NCI-H2029 (cell line): ENCODE data around the gene SUSD2.
A peak's percentile ranks its signal among the peaks of the same experiment; 100 is the strongest.

ENCODE experiments used
- DNase-seq: peaks from one replicate; lab custom pipeline; 2025; lab: John Stamatoyannopoulos, UW

Gene SUSD2

DNA sequence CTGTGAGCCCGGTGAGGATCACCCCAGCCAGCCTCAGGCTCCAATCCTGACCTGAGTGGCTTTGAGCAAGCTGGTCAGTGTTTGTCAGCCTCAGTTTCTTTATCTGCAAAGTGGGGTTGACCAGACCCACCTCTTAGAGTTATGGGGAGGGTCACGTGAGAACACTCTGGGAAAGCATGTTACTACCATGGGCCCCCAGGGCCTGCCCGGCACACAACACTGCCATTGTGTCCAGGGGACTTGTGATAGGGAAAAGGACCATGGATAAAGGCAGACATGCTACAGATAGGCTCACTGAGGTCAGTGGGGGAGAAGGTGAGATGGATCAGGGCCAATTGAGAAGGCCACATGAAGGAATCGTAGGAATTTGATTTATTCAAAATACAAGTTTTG lies 32.1 kb upstream of the SUSD2 start:
- DNase-seq = no peak

DNA sequence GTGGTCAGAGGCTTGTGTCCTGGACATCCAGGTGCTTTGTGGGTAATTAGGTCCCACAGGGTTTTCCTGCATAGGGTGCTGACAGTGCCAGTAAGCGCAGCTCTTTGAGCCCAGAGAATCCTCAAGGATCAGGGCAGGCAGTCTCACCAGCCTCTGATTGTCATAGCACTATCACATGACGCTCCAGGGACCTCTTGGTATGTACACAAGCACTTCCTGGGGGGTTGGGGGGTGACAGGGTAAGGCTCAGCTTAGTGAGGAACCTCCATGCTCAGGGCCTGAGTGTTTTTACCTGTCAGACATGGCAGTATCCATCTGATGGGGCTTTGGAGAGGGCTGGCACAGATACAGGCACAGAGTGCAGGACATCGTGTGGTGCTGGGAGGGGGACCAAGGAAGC lies 27.9 kb upstream of the SUSD2 start:
- no peak for DNase-seq

DNA sequence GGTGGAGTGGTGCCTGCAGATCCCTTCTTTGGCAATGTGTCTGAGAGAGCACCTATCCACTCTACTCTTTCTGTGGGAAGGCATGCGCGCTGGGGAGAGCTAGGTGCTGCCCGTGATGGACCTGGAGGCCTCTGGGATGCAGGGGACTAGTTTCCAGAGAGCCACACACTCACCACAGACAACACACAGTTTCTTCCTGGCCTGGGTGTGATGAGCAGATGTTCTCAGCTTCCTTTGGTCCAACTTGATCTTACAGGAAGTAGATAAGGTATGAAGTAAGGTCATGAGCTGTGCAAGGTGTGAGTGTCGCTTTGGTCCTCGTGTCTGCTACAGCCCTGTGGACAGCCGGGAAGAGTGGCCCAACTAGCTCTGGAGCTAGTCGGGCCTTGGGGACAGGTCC lies 27.3 kb upstream of the SUSD2 start:
- DNase-seq = no peak

DNA sequence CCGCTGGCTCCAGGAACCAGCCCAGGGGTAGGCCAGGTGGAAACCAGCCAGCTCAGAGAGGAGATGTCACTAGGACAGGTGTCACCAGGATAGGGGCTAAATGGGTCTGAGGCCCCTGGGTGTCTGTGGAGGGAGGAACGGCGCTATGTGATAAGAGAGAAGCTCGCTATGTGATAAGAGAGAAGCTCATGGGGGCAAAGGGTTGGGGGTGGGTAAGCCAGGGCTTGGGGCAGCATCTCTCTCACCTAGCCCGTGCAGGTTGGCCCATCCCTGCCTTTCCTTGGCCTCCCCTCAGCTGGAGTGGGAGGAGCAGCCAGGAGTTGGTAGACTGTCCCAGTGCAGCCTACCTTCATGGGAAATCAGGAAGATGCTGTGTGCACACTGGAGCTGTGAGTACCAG lies 26.5 kb upstream of the SUSD2 start:
- no peak for DNase-seq

DNA sequence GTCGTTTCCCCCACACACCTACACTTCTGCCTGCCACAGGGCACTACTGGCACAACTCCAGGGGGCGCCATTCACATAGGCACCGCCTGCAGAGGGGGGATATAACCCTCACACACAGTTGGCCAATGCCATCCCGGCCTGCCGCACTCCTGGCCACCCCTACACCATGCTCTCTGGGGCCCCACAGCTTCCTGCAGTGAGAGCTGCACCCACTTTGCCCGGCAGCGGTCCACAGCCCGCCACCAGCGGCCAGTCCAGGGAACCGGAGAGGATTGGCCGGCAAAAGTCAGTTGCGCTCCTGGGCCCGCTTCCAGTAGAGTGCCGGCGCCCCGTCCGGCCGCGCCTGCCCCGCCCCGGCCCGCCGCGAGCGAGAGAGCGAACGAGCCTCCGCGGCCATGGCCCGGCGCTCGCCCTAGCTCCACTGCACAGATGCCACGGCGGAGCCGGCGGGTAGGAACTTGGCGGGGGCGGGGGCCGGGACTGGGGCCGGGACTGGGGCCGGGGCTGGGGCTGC lies 25.6 kb upstream of the SUSD2 start:
- DNase-seq = peak; percentile 28

DNA sequence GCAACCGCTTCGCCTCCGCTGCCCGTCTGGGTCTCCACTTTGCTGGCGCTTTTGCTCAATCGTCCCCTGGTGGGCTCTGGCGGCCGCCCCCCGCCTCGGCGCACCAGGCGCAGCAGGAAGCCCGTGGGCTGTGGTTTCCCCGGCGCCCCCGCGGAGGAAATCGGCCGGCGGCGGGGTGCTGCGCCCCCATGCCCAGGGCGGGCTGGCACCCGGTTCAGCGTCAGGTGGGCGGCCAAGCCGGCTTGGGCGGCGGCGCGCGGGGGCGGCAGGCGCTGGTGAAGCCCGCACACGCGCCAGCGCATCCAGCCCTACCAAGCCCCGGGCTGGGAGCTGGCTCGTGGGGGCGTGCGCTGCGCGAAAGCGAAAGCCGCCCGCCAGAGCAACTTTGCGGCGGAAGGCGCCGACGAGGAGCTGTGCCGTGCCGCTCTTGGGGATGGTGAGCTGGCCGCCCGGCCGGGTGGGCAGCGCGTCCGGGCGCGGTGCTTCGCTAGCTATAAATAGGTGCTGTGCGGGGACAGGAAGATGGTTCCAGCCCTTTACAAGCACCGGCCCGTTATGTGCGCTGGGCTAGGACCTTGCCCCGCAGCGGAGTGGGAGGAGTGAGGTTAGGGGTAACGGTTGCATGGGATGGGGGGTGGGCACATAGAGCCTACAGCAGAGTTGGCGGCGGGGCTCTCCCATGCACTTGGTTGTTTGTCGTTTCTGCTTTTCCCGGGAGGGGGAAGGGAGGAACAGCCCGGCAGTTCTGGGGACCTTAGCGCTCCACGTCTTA lies 25.0 kb upstream of the SUSD2 start:
- no peak for DNase-seq

DNA sequence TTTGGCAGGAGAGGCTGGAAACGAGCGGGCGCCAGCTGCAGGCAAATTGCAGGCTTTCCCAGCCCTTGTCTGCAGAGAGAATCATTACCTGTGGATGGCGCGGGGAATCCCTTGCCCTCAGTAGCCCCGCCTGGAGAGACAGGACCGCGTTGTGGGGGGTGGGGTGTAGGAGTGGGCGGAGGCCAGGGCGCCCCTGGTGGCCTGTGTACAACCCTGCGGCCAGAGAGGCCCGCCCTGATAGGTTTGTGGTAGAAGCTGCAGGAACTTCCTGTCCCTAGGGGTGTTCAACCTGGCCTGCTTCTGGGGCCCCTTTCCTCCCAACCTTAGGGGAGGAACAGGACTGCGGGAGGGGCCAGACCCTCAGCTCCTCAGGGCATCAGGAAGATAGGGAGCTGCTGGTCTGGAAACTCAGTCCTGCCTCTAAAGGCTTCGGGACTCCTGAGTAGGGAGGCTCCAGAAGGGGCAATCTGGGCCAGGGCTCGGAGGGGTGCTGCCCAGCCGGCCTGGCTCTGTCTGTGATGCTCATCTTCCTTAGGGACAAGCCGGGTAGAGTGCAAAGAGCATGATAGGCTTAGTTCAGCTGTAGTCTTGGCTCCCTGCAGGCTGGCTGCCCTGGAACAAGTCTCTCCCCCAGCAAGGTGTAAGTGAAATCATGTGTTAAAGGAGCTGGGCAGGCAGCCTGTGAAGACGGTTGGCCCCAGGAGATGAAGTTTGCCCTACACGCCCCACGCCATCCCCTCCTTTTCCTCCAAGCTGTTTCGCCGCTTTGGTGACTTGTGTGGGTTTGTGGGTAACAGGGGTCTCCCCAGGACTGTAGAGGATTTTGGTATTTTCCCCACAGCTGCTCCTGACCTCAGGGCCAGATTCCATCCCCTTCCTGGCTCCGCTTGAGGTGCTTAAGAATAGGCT lies 24.1 kb upstream of the SUSD2 start:
- DNase-seq = peak; percentile 75

DNA sequence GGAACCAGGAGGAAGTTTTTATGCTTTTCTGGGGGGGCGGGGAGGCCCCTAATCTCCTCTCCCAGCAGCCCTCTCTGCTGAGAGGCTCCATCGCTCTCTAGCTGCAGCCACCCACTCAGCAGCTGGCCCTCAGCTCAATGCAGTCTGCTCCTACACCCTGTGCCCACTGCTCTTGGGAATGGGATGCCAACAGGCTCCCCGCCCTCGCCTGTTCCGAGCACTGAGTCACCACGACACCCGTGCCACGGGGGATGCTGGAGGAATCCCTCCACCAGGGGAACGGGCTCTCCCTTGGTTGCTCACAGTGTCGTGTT lies 23.5 kb upstream of the SUSD2 start:
- no peak for DNase-seq

DNA sequence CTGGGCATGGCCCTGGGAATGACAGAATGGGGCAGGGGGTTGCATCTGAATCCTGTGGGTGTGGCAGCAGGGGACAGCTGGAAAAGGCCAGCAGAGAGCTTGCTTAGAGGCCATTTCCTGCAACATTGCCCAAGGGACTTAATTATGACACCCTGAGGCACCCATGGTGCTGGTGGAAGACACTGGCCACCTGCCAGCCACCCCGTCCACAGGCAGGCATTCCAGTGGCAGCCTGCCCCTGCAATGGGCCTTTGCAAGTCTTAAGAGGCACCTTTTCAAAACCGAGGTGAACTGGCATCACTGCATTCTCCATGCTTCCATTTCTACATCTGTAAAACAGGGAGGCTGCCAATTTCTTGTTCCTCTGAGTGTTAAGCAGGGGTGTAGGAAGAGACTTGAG lies 21.6 kb upstream of the SUSD2 start:
- peak; percentile 25 for DNase-seq

DNA sequence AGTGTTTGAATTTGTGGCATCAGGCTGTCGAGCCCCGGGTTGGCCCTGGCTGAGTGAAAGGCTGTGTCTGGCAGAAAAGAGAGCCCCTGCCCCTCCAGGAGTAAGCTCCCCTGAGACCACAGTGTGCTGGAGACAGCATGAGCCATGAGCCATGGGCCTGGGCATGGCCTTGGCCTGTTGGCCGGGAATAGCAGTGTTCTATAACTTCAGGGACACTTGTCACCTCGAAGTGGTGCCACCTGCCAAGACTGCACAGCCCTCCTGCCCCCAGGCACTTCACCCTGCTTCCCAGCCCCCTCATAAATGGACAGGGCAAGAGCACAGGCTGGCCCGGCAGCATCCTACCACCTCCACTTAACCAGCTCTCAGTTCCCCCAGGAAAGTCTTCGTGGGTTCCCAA lies 20.7 kb upstream of the SUSD2 start:
- DNase-seq = no peak

DNA sequence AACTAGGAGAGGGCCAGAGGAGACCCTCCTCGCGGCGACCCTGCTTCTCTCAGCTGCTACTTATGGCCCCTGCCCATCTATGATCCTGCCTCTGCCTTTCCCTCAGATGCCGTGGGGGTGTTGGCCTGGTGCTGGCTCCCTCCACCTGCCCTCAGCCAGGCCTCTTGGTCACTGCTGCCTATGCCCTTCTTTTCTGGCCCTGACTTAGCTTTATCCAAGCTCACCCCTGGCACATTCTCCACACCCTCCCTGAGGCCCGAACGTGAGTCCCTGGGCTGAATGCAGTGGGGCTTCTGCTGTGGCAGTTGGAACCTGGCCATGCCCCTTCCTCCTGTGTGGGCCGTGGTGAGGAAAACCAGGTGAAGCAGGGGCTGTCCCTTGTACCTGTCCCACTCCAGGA lies 19.8 kb upstream of the SUSD2 start:
- no peak for DNase-seq

DNA sequence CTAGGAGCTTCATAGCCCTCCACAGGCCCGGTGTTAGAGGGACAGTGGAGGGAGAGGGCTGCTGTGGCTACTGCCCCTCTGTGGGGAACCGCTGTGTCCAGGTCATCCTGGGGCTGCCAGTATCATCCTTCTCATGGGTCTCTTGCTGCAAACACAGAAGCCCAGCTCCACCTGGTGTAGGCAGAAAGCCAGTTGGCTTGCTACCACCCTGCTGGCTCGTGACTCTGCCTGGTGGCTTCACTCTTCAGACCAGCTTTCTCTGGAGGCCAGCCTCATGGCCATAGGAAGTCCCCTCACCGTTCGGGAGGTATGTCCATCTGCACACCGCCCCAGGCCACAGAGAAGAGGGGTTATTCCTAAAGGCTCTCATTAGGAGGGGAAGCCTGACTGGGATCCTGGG lies 19.4 kb upstream of the SUSD2 start:
- DNase-seq = peak; percentile 76

DNA sequence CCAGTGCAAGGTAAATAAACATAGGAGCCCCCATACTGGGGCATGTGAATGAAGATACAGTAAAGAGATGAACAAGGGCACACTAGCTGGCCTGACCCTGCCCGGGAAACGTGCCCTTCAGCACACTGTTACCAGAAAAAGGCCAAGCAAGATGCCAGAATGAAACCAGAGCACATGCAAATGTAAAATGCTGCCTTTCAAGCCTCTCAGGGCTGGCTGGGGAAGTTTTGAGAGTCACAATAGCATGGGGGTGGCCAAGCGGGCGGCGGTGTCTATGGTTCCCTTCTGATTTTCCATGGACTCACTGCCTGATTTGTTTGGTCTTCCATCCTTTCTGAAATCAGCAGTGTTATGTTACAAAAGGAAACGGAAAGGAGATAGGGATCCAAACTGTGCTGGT lies 18.9 kb upstream of the SUSD2 start:
- DNase-seq = no peak

DNA sequence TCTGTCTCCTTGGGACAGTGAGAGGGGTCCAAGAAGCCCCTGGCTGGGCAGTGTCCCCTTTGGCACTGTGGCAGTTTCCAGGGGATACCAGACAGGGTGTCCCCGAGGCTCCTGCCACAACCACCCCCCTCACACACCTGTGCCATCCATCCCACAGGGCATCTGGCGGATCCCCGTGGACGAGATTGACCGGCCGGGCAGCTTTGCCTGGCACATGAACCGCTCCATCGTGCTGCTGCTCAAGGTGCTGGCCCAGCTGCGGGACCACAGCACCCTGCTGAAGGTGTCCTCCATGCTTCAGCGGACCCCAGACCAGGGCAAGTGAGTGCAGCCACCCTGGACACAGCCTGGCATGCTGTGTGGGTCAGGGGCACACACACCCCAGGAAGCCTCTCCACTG lies 17.0 kb upstream of the SUSD2 start:
- DNase-seq = no peak

DNA sequence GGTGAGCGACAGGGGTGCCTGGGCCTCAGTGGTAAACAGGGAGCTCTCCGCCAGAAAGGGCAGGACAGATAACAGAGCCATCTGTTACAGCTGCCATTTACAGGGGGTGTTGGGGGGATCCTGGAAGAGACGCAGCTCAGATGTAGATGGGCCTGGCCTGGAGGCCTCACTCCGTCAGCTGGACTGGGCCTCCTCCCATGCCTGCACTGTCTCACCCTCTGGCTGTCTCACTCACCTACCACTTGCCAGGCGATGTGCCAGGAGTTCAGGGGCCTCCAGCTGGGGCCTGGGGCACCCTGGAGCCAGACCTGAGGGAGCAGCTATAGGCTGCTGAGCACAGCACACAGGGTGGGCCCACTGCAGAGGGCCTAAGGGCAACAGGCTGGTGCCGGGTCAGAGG lies 16.3 kb upstream of the SUSD2 start:
- no peak for DNase-seq

DNA sequence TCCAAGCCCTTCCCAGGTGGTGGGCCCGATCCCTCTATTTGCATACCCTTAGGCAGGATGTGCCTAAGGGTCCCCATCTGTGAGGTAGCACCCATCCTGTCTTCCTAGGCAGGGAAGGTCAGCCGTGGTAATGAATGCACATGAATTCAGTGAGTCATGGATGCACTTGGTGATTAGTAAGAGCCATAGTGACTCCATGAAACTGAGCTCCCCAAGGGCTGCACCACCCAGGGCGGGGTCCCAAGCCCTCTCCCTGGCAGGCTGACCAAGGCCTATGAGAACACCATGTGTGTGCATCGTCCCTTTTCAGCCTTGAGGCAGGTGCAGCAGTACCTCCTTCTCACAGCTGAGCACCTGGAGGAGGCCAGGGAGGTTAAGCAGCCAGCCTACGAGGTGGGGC lies 15.6 kb upstream of the SUSD2 start:
- DNase-seq = no peak

DNA sequence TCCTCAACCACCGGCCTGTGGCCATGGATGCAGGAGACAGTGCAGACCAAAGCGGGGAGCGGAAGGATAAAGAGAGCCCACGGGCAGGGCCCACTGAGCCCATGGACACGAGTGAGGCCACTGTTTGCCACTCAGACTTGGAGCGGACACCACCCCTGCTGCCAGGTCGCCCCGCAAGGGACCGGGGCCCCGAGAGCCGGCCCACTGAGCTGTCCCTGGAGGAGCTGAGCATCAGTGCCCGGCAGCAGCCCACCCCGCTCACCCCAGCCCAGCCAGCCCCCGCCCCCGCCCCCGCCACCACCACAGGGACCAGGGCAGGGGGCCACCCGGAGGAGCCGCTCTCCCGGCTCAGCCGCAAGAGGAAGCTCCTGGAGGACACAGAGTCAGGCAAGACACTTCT lies 14.5 kb upstream of the SUSD2 start:
- DNase-seq = no peak

DNA sequence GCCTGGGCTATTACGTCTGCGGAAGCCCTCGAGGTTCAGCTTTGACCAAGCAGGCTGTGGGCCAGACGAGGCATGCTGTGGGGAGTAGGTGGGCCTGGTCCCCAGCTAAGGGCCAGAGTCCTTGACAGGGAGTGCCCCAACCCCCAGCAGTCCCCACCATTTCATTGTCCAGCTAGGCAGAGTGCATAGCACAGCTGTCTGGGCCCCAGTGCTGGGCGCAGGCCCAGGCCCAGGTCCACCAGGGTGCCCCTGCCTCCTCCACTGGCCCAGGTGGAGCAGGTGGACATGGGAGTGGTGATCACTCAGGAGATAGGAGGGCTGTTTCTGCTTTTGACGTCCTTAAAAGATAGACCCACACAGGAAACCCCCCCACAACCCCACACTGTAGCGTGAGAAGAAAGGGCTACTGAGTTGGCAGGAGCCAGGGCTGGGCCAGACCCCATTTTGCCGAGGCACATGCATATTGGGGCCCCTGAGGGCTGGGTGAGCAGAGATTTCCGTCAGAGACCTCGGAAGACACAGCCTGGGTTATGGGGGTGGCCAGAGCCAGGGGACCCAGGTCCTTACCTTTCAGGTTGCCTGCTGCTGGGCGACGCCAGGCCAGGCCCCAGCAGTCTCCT lies 11.7 kb upstream of the SUSD2 start:
- DNase-seq = no peak

DNA sequence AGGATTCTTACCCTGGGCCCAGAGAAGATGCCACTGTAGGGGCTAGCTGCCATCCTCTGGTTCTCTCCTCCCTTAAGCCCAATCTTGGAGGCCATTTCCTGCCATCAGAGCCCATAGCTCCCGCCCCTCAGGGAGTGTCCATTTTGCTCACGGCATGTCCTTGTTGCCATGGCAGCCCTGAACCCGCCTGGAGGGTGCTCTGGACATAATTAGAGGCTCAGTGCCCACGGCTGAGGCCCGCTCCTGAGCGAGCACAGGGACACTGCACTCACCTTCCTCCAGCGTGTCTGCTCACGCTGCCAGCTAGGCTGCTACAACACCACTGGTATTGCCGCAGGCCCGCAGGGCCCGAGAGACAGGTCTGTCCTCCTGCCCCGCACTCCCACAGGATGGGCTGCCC lies 11.1 kb upstream of the SUSD2 start:
- no peak for DNase-seq

DNA sequence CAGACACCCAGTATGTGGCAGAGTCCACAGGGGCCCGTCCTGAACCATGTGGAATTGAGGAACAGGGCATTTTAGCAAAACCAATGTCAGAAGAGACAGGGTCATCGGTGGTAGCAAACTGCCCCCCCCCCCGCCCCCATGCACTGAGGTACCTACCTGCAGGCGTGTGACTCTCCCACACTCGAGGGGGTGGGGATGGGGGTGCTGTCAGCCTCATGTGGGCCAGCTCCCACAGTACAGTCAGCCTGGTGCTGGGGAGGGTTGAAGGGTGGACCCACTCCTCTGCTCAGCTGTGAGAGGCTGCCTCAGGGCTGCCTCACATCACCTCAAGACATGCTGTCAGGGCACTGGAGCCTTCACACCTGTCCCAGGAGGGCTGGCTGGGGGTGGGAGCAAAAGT lies 10.7 kb upstream of the SUSD2 start:
- DNase-seq = no peak

DNA sequence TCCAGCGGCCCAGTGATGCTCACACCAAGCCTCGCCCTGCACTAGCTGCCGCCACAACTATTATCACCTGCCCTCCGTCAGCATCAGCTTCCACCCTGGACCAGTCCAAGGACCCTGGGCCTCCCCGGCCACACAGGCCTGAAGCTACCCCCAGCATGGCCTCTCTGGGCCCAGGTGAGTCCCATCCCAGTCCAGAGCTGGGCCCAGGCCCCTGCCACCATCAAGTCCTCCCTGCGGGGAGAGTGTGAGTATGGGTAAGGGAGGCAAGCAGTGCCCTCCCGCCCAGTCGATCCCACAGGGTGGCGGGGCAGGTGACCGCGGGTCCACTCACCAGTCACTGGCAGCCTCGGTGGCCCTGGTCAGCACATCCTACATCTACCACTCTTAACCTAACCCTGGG lies 9.5 kb upstream of the SUSD2 start:
- DNase-seq = no peak

DNA sequence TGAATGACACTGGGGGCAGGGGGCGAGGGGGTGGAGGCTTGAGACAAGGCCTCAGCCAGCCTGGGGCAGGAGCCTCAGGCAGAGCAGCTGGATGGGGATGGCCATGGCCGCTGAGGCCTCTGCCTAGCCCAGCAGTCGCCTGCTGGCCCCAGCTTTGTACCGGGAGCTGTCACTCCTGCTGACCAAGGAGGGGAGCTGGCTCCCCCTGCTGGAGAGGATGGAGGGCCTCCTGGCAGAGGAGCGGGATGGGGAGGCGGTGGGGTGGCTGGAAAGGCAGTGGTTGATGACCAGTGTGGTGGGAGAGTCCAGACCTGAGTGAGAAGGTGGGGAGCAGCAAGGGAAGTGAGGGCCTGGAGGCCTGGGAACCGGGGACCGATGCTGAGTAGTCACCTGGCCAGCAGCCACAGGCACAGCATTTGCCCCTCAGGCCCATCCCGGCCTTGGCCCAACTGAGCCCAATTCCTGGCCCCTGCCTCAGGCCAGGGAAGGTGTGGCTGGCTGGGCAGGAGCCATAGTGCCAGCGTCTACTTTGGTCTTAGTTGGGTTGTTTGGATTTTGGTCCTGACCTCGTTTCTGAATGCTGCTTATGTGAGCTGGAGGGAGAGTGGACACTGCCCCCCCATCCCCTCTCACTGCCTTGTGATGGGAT lies 6.0 kb upstream of the SUSD2 start:
- no peak for DNase-seq

DNA sequence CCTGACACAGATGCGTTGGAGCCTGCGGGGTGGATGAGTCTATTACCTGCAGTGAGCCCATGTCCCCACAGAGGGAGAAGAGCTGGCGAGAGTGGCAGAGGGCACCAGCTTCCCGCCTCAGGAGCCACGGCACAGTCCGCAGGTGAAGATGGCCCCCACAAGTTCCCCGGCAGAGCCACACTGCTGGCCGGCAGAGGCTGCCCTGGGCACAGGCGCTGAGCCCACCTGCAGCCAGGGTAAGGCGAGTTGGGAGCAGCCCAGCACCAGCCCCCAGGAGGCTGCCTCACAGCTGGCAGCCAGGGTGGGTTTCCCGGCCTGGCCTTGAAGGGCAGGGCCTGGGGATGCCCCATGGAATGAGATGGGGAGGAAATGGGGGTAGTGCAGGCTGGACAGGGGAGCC lies 5.2 kb upstream of the SUSD2 start:
- DNase-seq = no peak
